Skeletal muscle satellite cell (primary cell): ENCODE measurements around the gene PRND.
"Not testable (repeated sequence)": the region's sequence is repeated elsewhere in the genome, so short reads cannot be mapped to it uniquely, and the experiment has no call there.

ENCODE experiments used
- H3K27me3 ChIP-seq: 2 replicates; pipeline ENCODE4 v1.7.0; 2013; ENCODE audit warnings: low read length; ENCODE audit not compliant: control insufficient read depth, insufficient read depth
- H3K36me3 ChIP-seq: 2 replicates; pipeline ENCODE4 v1.7.0; 2013; ENCODE audit warnings: mild to moderate bottlenecking, control low read depth, low read length; ENCODE audit not compliant: insufficient read depth
- H3K4me1 ChIP-seq: 2 replicates; pipeline ENCODE4 v1.7.0; 2013; ENCODE audit warnings: low read length; ENCODE audit not compliant: control insufficient read depth, insufficient read depth
- H3K4me2 ChIP-seq: 2 replicates; pipeline ENCODE4 v1.7.0; 2013; ENCODE audit warnings: mild to moderate bottlenecking, low read length
- H3K4me3 ChIP-seq: 2 replicates; pipeline ENCODE4 v1.7.0; 2013; ENCODE audit warnings: low read length
- H3K9ac ChIP-seq: 2 replicates; pipeline ENCODE4 v1.7.0; 2013; ENCODE audit warnings: mild to moderate bottlenecking, low read depth, low read length, moderate library complexity
- H3K9me3 ChIP-seq: replicated peaks from 2 replicates; pipeline ENCODE4 v1.7.0; 2013; ENCODE audit warnings: mild to moderate bottlenecking, control low read depth, low read length

The PRND gene

DNA sequence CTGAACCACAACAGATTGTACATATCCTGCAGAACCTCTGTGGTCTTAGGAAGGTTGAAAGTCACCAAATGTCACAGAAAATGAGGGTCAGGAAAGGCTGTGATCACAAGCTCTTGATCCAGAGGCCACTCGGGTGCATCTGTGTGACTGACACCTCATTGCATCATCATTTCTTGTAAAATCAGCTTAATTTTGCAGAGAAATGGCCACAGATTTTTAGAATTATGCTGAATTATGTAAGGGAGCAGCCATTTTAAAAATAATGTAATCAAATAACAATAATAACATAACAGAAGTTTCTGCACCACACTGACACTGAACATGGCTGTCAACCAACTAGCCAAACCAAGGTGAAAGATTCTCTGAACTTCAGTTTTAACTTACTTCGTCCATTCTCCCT lies 32.5 kb upstream of the PRND start:
- H3K4me1 ChIP-seq, result peaks cover 18% of the 10 kb centered on the region
- no peaks in the 10 kb centered on the region for H3K9me3 ChIP-seq
- no peak overlapping the region for H3K9ac ChIP-seq
- no peak overlapping the region for H3K4me2 ChIP-seq
- H3K4me3 ChIP-seq, result no peak overlapping the region
- no peaks in the 10 kb centered on the region for H3K27me3 ChIP-seq
- peaks cover 3% of the 10 kb centered on the region for H3K36me3 ChIP-seq

DNA sequence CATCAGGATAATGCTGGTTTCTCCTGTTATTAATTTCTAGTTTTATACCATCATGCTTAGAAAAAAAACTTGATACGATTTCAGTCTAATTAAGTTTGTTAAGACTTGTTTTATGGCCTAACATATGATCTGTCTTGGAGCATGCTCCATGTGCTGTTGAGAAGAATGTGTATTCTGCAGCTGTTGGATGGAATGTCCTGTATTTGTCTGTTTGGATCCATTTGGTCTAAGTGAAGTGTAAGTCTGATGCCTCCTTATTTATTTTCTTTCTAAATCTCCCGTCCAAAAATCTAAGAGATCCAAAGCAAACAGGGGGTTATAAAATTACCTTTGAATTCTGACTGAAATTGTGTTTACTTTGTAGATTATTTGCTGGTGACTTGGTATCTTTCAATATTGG lies 30.0 kb upstream of the PRND start:
- no peaks in the 10 kb centered on the region for H3K9me3 ChIP-seq
- H3K27me3 ChIP-seq, result no peaks in the 10 kb centered on the region
- peaks cover 3% of the 10 kb centered on the region for H3K36me3 ChIP-seq
- H3K4me1 ChIP-seq, result peaks cover 12% of the 10 kb centered on the region
- H3K4me3 ChIP-seq, result no peak overlapping the region
- H3K4me2 ChIP-seq, result peak overlapping the region; percentile 2
- no peak overlapping the region for H3K9ac ChIP-seq

DNA sequence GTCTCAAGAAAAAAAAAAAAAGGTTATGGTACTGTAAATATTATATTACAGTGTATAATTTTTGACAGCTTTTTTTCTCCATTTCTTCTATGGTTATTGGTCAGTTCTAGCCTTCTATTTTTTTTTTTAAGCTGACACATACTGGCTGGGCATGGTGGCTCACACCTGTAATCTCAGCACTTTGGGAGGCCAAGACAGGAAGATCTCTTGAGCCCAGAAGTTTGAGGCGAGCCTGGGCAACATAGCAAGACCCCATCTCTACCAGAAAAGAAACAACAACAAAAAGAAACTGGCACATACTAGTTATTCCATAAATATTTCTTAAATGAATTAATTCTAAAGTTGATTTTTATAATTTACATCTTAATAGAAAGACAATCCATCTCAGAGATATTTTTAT lies 27.6 kb upstream of the PRND start:
- no peaks in the 10 kb centered on the region for H3K27me3 ChIP-seq
- no peak overlapping the region for H3K4me2 ChIP-seq
- H3K9ac ChIP-seq, result no peak overlapping the region
- peaks cover 4% of the 10 kb centered on the region for H3K4me1 ChIP-seq
- no peak overlapping the region for H3K4me3 ChIP-seq
- H3K36me3 ChIP-seq, result peaks cover 12% of the 10 kb centered on the region
- H3K9me3 ChIP-seq, result no peaks in the 10 kb centered on the region

DNA sequence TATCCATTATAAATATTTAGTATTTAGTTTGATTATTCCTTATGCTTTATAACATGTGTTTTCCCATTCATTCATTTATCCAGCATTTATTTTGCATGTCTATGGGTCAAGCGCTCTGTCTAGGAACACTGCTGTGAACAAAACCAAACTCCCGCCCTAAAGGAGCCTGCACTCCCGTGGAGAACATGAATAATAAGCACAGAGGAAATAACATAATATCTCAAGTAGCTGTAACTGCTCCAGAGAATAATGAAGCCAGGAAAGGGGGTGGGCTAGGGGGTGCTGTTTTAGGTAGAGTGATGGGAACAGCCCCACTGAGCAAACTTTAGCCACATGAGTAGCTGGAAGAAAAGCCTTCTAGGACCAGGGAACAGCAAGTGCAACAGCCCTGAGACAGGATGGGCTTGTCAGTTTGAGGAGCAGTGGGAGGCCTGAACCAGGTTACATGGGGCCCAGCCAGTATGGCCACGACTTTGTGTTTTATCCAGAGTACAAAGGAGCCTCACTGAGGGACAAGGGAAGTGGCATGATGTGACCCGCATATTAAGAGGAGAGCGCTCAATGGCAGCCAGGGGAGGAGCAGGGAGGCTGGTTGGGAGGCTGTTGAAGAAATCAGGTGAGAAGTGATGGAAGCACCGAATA lies 24.4 kb upstream of the PRND start:
- Histone ChIP-seq H3K36me3 (peaks cover 33% of the 10 kb centered on the region), H3K9me3 (no peaks in the 10 kb centered on the region), H3K9ac (no peak overlapping the region)

DNA sequence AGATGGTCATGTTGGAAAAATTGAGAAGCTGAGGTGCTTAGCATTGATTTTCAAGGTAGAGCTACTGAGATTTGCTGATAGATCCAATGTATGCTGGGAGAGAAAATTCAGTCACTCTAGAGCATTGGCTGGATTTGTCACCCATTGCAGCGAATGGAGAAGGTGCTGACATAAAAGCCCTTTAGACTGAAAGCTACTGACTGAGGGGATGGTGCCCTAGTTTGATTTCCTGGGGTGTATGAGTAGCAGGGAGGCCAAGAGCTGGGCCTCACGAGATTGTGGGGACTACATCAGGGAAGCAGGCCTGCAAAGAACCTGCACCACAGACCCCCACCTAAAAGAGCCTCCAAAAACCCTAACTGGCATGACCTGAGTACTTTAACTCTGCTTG lies 23.9 kb upstream of the PRND start:
- H3K4me2 ChIP-seq, result no peak overlapping the region
- H3K4me1 ChIP-seq, result no peaks in the 10 kb centered on the region
- H3K27me3 ChIP-seq, result no peaks in the 10 kb centered on the region
- H3K4me3 ChIP-seq, result no peak overlapping the region
- H3K9me3 ChIP-seq, result no peaks in the 10 kb centered on the region
- no peak overlapping the region for H3K9ac ChIP-seq
- peaks cover 33% of the 10 kb centered on the region for H3K36me3 ChIP-seq

More for the DNA sequence above, 24.4 kb upstream of the PRND start:
- Histone ChIP-seq H3K27me3 (no peaks in the 10 kb centered on the region), H3K4me2 (no peak overlapping the region), H3K4me3 (no peak overlapping the region), H3K4me1 (no peaks in the 10 kb centered on the region)

DNA sequence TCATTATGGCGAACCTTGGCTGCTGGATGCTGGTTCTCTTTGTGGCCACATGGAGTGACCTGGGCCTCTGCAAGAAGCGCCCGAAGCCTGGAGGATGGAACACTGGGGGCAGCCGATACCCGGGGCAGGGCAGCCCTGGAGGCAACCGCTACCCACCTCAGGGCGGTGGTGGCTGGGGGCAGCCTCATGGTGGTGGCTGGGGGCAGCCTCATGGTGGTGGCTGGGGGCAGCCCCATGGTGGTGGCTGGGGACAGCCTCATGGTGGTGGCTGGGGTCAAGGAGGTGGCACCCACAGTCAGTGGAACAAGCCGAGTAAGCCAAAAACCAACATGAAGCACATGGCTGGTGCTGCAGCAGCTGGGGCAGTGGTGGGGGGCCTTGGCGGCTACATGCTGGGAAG lies 22.5 kb upstream of the PRND start:
- H3K9ac ChIP-seq, result no peak overlapping the region
- H3K4me3 ChIP-seq, result no peak overlapping the region
- peaks cover 5% of the 10 kb centered on the region for H3K4me1 ChIP-seq
- H3K27me3 ChIP-seq, result peaks cover 4% of the 10 kb centered on the region
- H3K36me3 ChIP-seq, result peaks cover 30% of the 10 kb centered on the region
- H3K9me3 ChIP-seq, result no peaks in the 10 kb centered on the region
- H3K4me2 ChIP-seq, result no peak overlapping the region

- H3K4me1 ChIP-seq, result peaks cover 5% of the 10 kb centered on the region
- peaks cover 30% of the 10 kb centered on the region for H3K36me3 ChIP-seq
- no peak overlapping the region for H3K9ac ChIP-seq
- no peaks in the 10 kb centered on the region for H3K9me3 ChIP-seq
- no peak overlapping the region for H3K4me2 ChIP-seq
- peaks cover 9% of the 10 kb centered on the region for H3K27me3 ChIP-seq
- no peak overlapping the region for H3K4me3 ChIP-seq
These were observed 21.8 kb upstream of the PRND start for GRCh38 chr20:4699957-4700356.

DNA sequence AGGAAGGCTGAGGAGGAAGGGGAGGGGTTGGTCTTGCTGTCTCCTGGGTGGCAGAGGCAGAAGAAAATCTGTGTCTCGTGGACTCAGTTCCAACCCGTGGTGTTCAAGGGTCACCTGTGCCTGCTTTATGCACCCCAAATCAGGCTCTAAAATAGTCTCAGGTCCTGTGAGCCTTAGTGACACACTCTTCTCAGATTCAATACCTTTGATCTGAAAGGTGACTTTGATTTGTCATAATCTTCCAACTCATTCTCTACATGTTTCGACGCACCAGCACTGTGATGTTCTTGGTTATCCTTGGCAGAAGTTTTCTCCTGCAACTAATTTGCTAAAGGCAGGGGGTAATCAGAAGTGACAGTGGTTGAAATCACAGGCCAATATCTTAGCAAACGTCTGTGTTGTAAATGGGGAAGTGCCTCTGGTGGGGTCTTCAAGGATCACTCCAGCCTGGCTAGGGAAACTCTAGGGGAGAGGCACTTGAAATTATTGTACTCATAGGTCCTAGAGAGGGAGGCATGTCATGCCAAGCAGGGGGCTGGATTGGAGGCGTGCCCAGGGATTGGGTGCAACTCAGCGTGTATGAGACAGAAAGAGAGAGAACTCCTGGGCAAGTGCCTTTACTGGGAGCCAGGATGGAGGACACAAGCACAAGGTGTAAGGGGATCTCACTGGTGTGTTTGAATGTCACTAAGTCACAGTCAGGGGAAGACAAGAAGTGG lies 19.0 kb upstream of the PRND start:
- Histone ChIP-seq H3K4me1 (peaks cover 5% of the 10 kb centered on the region), H3K9me3 (no peaks in the 10 kb centered on the region), H3K4me3 (no peak overlapping the region), H3K27me3 (peaks cover 11% of the 10 kb centered on the region), H3K36me3 (peaks cover 25% of the 10 kb centered on the region), H3K4me2 (no peak overlapping the region), H3K9ac (no peak overlapping the region)

DNA sequence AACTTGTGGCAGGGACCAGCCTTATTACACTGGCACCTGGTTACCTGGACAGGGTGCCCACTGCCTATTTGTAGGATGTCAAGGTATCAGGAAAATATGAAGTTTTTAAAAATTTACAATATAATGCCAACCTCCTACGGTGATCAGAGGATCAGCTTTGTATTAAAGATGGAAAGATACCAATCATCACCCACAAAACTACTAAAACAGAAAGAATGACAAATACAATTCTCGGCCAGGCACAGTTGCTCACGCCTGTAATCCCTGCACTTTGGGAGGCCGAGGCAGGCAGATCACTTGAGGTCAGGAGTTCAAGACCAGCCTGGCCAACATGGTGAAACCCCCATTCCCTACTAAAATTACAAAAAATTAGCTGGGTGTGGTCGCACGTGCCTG lies 18.4 kb upstream of the PRND start:
- Histone ChIP-seq H3K9ac (no peak overlapping the region), H3K4me2 (no peak overlapping the region), H3K27me3 (peaks cover 11% of the 10 kb centered on the region), H3K36me3 (peaks cover 25% of the 10 kb centered on the region), H3K4me3 (no peak overlapping the region), H3K9me3 (no peaks in the 10 kb centered on the region), H3K4me1 (peaks cover 5% of the 10 kb centered on the region)

DNA sequence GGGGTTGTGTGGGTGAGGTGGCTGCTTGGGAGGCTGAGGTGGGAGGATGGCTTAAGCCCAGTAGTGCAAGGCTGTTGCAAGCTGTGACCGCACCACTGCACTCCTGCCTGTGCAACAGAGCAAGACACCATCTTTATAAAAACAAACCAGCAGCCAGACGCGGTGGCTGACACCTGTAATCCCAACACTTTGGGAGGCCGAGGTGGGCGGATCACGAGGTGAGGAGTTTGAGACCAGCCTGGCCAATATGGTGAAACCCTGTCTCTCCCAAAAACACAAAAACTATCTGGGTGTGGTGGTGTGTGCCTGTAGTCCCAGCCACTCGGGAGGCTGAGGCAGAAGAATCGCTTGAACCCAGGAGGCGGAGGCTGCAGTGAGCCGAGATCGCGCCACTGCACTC lies 14.8 kb upstream of the PRND start:
- not testable (repeated sequence) for H3K4me3 ChIP-seq, H3K36me3 ChIP-seq, H3K9me3 ChIP-seq, H3K9ac ChIP-seq, H3K4me2 ChIP-seq, H3K4me1 ChIP-seq
- H3K27me3 ChIP-seq, result peaks cover 26% of the 10 kb centered on the region

DNA sequence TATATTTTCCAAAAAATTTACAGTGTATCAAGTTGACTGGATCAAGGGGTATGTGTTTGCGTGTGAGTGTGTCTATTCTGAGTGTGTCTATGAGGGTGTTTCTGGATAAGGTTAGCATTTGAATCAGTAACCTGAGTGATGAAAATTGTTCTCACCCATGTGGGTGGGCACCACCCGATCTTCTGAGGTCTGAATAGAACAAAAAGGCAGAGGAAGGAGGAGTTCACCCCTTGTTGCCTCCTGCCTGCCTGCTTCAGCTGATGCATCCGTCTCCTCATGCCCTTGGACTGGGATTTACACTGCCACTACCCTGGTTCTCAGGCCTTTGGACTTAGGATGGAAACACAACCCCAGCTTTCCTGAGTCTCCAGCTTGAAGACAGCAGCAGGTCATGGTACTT lies 13.7 kb upstream of the PRND start:
- Histone ChIP-seq H3K9ac (no peak overlapping the region), H3K4me1 (peaks cover 5% of the 10 kb centered on the region), H3K27me3 (peaks cover 28% of the 10 kb centered on the region), H3K9me3 (no peaks in the 10 kb centered on the region), H3K4me3 (no peak overlapping the region), H3K4me2 (no peak overlapping the region), H3K36me3 (no peaks in the 10 kb centered on the region)

- H3K9ac ChIP-seq, result no peak overlapping the region
- H3K36me3 ChIP-seq, result no peaks in the 10 kb centered on the region
- H3K4me3 ChIP-seq, result no peak overlapping the region
- peaks cover 3% of the 10 kb centered on the region for H3K4me1 ChIP-seq
- no peak overlapping the region for H3K4me2 ChIP-seq
- H3K9me3 ChIP-seq, result no peaks in the 10 kb centered on the region
- H3K27me3 ChIP-seq, result peaks cover 34% of the 10 kb centered on the region
These were observed 12.9 kb upstream of the PRND start for GRCh38 chr20:4708856-4709255.
